HepG2 (cell line): ENCODE results near the gene WIZ. TPM values are rescaled to one million over a fixed set of nuclear protein-coding genes. Genes with fewer than 3 reads are reported as not detected.

Source experiments
- CHD4 ChIP-seq: fragments of 200-600 bp; sonication (generic); IDR thresholded peaks from 2 replicates; pipeline ENCODE4 v1.7.0; 2017; ENCODE audit warnings: mild to moderate bottlenecking, low read length, borderline replicate concordance
- FOXK1 ChIP-seq: sonication (generic); formaldehyde crosslinking; IDR thresholded peaks from 2 replicates; pipeline ENCODE4 v1.4.0; 2020; ENCODE audit warnings: low read depth, missing genetic modification reagents, borderline replicate concordance
- FOXK2 ChIP-seq: fragments of 450-650 bp; IDR thresholded peaks from 2 replicates; pipeline ENCODE4 v1.6.1; 2016
- HMG20B ChIP-seq: conservative IDR thresholded peaks from 2 replicates; pipeline ENCODE4 v1.6.1; 2016; ENCODE audit warnings: missing genetic modification reagents, missing compliant biosample characterization
- JUN ChIP-seq: sonication (generic); formaldehyde crosslinking; IDR thresholded peaks from 2 replicates; pipeline ENCODE4 v1.4.0; 2020; ENCODE audit warnings: mild to moderate bottlenecking, missing genetic modification reagents
- MZF1 ChIP-seq: sonication (generic); formaldehyde crosslinking; IDR thresholded peaks from 2 replicates; pipeline ENCODE4 v1.8.1; 2023; ENCODE audit warnings: mild to moderate bottlenecking, missing genetic modification reagents, borderline replicate concordance
- NFKBIZ ChIP-seq: IDR thresholded peaks from 2 replicates; pipeline ENCODE4 v1.6.1; 2018; ENCODE audit warnings: missing genetic modification reagents, missing compliant biosample characterization
- PHF20 ChIP-seq: sonication (generic); formaldehyde crosslinking; IDR thresholded peaks from 2 replicates; pipeline ENCODE4 v1.5.0; 2020; ENCODE audit warnings: mild to moderate bottlenecking, missing genetic modification reagents
- PRPF4 ChIP-seq: fragments of 200-400 bp; formaldehyde crosslinking; IDR thresholded peaks from 2 replicates; pipeline ENCODE4 v1.6.1; 2016; ENCODE audit warnings: low read length, low read depth; ENCODE audit not compliant: poor library complexity, severe bottlenecking
- RAD51 ChIP-seq: fragments of 450-650 bp; IDR thresholded peaks from 2 replicates; pipeline ENCODE4 v1.6.1; 2016; ENCODE audit warnings: borderline replicate concordance
- TIGD3 ChIP-seq: sonication (generic); formaldehyde crosslinking; IDR thresholded peaks from 2 replicates; pipeline ENCODE4 v1.5.1; 2020; ENCODE audit warnings: mild to moderate bottlenecking, missing genetic modification reagents, borderline replicate concordance
- ZEB1 ChIP-seq: IDR thresholded peaks from 2 replicates; pipeline ENCODE4 v1.6.1; 2012; ENCODE audit warnings: mild to moderate bottlenecking, low read depth, inconsistent platforms; ENCODE audit not compliant: insufficient replicate concordance
- ZFP37 ChIP-seq: sonication (generic); formaldehyde crosslinking; IDR thresholded peaks from 2 replicates; pipeline ENCODE4 v1.4.0; 2020; ENCODE audit warnings: missing genetic modification reagents, borderline replicate concordance
- ZFX ChIP-seq: sonication (generic); formaldehyde crosslinking; IDR thresholded peaks from 2 replicates; pipeline ENCODE4 v1.4.0; 2020; ENCODE audit warnings: mild to moderate bottlenecking, low read depth, missing genetic modification reagents, moderate library complexity
- ZNF407 ChIP-seq: sonication (generic); formaldehyde crosslinking; IDR thresholded peaks from one replicate; pipeline ENCODE4 v1.5.1; 2020; ENCODE audit warnings: mild to moderate bottlenecking, missing genetic modification reagents; ENCODE audit errors: not compliant biosample characterization
- polyA plus RNA-seq, 8 experiments: library from polyadenylated mRNA; depleted of rRNA in 3 of 8; stranded (reverse) in 7 of 8; unstranded in 1 of 8; fragments of >200 nt; fragmentation: Illumina TruSeq in 4 of 8; extraction: Trizol in 4 of 8; gene quantifications; 2 replicates each; pipeline versions ENCODE4 v1.2.1 to v1.2.3, GENCODE V29; 2011 to 2016; ENCODE audit warnings: low read depth in 4 of 8, missing spikeins in 1 of 8, mixed read lengths in 1 of 8; ENCODE audit not compliant: insufficient read depth in 1 of 8
- total RNA-seq, 5 experiments: library from RNA; depleted of rRNA; stranded (reverse); fragments of >200 nt; fragmentation: Illumina TruSeq; extraction: Trizol; gene quantifications; 2 replicates each; pipeline ENCODE4 v1.2.3, GENCODE V29; 2016; ENCODE audit warnings: low read depth in 1 of 5
- TF ChIP-seq, protein P1 (sequence below): sonication (generic); formaldehyde crosslinking; IDR thresholded peaks from 2 replicates; pipeline ENCODE4 v1.4.0; 2020; ENCODE audit warnings: missing genetic modification reagents

WIZ gene
- total and polyA plus RNA-seq, 2 of the 13 experiments (the other 11 are each of a cell fraction or from before 2014, with no cell fraction given) = 4.7 to 4.8 TPM

GRCh38 chr19:15468675-15469512 lies 19.1 kb upstream of the WIZ start (continued):
- no peak for TF ChIP-seq ZNF407
- TF ChIP-seq FOXK2 = no peak
- TF ChIP-seq ZEB1 = no peak
- TF ChIP-seq NFKBIZ (CRISPR knock-in tag) = no peak
- no peak for TF ChIP-seq MZF1 (CRISPR knock-in tag)
- TF ChIP-seq JUN = 0 out of 2 replicates have a peak, but pooled peaks have one; percentile 61
- TF ChIP-seq FOXK1 (CRISPR knock-in tag) = peak; percentile 38; the same call in 1 of the 2 replicates
- no peak for TF ChIP-seq ZFP37 (CRISPR knock-in tag)
- TF ChIP-seq, protein P1, sequence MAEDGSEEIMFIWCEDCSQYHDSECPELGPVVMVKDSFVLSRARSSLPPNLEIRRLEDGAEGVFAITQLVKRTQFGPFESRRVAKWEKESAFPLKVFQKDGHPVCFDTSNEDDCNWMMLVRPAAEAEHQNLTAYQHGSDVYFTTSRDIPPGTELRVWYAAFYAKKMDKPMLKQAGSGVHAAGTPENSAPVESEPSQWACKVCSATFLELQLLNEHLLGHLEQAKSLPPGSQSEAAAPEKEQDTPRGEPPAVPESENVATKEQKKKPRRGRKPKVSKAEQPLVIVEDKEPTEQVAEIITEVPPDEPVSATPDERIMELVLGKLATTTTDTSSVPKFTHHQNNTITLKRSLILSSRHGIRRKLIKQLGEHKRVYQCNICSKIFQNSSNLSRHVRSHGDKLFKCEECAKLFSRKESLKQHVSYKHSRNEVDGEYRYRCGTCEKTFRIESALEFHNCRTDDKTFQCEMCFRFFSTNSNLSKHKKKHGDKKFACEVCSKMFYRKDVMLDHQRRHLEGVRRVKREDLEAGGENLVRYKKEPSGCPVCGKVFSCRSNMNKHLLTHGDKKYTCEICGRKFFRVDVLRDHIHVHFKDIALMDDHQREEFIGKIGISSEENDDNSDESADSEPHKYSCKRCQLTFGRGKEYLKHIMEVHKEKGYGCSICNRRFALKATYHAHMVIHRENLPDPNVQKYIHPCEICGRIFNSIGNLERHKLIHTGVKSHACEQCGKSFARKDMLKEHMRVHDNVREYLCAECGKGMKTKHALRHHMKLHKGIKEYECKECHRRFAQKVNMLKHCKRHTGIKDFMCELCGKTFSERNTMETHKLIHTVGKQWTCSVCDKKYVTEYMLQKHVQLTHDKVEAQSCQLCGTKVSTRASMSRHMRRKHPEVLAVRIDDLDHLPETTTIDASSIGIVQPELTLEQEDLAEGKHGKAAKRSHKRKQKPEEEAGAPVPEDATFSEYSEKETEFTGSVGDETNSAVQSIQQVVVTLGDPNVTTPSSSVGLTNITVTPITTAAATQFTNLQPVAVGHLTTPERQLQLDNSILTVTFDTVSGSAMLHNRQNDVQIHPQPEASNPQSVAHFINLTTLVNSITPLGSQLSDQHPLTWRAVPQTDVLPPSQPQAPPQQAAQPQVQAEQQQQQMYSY = no peak
- 0 out of 2 replicates have a peak, but pooled peaks have one; percentile 42 for TF ChIP-seq HMG20B (CRISPR knock-in tag)
- TF ChIP-seq PHF20 (CRISPR knock-in tag) = no peak
- 0 out of 2 replicates have a peak, but pooled peaks have one; percentile 18 for TF ChIP-seq ZFX (CRISPR knock-in tag)
- no peak for TF ChIP-seq PRPF4
- TF ChIP-seq TIGD3 = no peak
- TF ChIP-seq CHD4 = no peak
- no peak for TF ChIP-seq RAD51
